ENCODE measurements around the gene HERC6. TPM values are rescaled to one million over a fixed set of nuclear protein-coding genes. Genes with fewer than 3 reads are reported as not detected.
"Not testable (repeated sequence)": the region's sequence is repeated elsewhere in the genome, so short reads cannot be mapped to it uniquely, and the experiment has no call there.

The HERC6 gene
- total RNA-seq, 1 experiment from 2014 or later, result 22.0 TPM

- Mint-ChIP-seq H3K36me3 (ENCODE audit: insufficient read depth, unreplicated experiment) (no peaks in the 10 kb centered on the region), H3K4me3 (ENCODE audit: low read depth, unreplicated experiment) (no peak overlapping the region), H3K27me3 (ENCODE audit: unreplicated experiment) (no peaks in the 10 kb centered on the region), H3K27ac (ENCODE audit: unreplicated experiment) (no peak overlapping the region), H3K4me1 (ENCODE audit: low read depth, unreplicated experiment) (no peaks in the 10 kb centered on the region), H3K9me3 (ENCODE audit: low read depth, unreplicated experiment) (no peaks in the 10 kb centered on the region)
- intact Hi-C loops (cut with micrococcal nuclease; ENCODE audit: unreplicated experiment), result no loop called here
- no peak for DNase-seq
- BruUV-seq (replicated peaks), result no TSS peak
- TF ChIP-seq CTCF (IDR thresholded peaks at IDR 0.05; ENCODE audit: unreplicated experiment), result no peak
- CTCF ChIA-PET, result no interaction called here
These were observed 17.9 kb upstream of the HERC6 start for GRCh38 chr4:88360791-88361190.

DNA sequence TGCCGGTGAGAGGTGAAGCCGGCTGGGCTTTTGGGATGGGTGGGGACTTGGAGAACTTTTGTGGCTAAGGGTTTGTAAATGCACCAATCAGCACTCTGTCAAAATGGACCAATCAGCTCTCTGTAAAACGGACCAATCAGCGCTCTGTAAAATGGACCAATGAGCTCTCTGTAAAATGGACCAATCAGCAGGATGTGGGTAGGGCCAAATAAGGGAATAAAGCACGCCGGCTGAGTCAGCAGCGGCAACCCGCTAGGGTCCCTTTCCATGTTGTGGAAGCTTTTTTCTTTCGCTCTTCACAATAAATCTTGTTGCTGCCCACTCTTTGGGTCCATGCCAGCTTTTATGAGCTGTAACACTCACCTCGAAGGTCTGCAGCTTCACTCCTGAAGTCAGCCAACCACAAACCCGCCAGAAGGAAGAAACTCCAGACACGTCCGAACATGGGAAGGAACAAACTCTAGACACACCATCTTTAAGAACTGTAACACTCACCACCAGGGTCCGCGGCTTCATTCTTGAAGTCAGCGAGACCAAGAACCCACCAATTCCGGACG, 17.4 kb upstream of the HERC6 start:
- CTCF ChIA-PET, result interaction anchor here (0.5 kb wide), 1 partner anchor 20 kb away, joined by 3 read pairs; no protein-coding TSS in a partner anchor
- DNase-seq; H3K36me3 Mint-ChIP-seq (ENCODE audit: insufficient read depth, unreplicated experiment); H3K4me3 Mint-ChIP-seq (ENCODE audit: low read depth, unreplicated experiment); H3K27ac Mint-ChIP-seq (ENCODE audit: unreplicated experiment); H3K27me3 Mint-ChIP-seq (ENCODE audit: unreplicated experiment); H3K4me1 Mint-ChIP-seq (ENCODE audit: low read depth, unreplicated experiment); H3K9me3 Mint-ChIP-seq (ENCODE audit: low read depth, unreplicated experiment); BruUV-seq (replicated peaks); intact Hi-C loops (cut with micrococcal nuclease; ENCODE audit: unreplicated experiment): not testable (repeated sequence)

DNA sequence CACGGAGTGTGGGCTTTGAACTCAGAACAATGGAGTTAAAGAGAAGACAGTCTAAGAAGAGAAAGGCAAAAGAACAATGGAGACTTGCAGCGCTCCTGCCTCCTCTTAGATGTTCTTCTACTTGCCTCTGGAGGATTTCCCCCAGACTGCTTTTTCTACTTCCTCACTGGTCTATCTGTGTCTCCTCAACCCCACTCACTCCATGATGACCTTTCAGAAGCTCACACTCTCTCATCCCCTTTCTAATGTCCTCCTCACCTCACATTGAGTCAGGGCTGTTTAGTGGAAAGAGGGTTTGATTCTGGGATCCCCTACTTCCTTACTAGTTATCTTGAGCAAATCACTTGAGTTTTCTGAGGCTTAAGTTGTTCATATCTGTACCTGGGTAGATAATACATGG, 12.2 kb upstream of the HERC6 start:
- Mint-ChIP-seq H3K27ac (ENCODE audit: unreplicated experiment) (no peak overlapping the region), H3K27me3 (ENCODE audit: unreplicated experiment) (no peaks in the 10 kb centered on the region), H3K4me3 (ENCODE audit: low read depth, unreplicated experiment) (no peak overlapping the region), H3K9me3 (ENCODE audit: low read depth, unreplicated experiment) (no peaks in the 10 kb centered on the region), H3K4me1 (ENCODE audit: low read depth, unreplicated experiment) (no peaks in the 10 kb centered on the region), H3K36me3 (ENCODE audit: insufficient read depth, unreplicated experiment) (no peaks in the 10 kb centered on the region)
- BruUV-seq (replicated peaks), result no TSS peak
- CTCF ChIA-PET, result no interaction called here
- intact Hi-C loops (cut with micrococcal nuclease; ENCODE audit: unreplicated experiment), result loop anchor here (5.0 kb wide), 1 partner anchor 149 kb away; no protein-coding TSS in a partner anchor
- DNase-seq, result no peak
- TF ChIP-seq CTCF (IDR thresholded peaks at IDR 0.05; ENCODE audit: unreplicated experiment), result no peak

DNA sequence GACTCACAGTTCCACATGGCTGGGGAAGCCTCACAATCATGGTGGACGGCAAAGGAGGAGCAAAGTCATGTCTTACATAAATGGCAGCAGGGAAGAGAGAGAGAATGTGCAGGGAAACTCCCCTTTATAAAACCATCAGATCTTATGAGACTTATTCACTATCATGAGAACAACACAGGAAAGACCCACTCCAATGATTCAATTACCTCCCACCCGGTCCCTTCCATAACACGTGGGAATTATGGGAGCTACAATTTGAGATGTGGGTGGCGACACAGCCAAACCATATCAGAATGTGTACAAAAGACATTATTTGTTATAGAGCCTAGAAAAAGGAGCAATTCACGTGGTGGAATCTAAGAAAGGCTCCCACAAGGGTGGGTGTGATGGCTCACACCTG, 10.8 kb upstream of the HERC6 start:
- Mint-ChIP-seq H3K9me3 (ENCODE audit: low read depth, unreplicated experiment) (no peaks in the 10 kb centered on the region), H3K36me3 (ENCODE audit: insufficient read depth, unreplicated experiment) (no peaks in the 10 kb centered on the region), H3K27ac (ENCODE audit: unreplicated experiment) (no peak overlapping the region), H3K4me3 (ENCODE audit: low read depth, unreplicated experiment) (no peak overlapping the region), H3K4me1 (ENCODE audit: low read depth, unreplicated experiment) (no peaks in the 10 kb centered on the region), H3K27me3 (ENCODE audit: unreplicated experiment) (no peaks in the 10 kb centered on the region)
- DNase-seq, result no peak
- no peak for TF ChIP-seq CTCF (IDR thresholded peaks at IDR 0.05; ENCODE audit: unreplicated experiment)
- CTCF ChIA-PET, result no interaction called here
- BruUV-seq (replicated peaks), result no TSS peak
- intact Hi-C loops (cut with micrococcal nuclease; ENCODE audit: unreplicated experiment), result loop anchor here (5.0 kb wide), 1 partner anchor 151 kb away; no protein-coding TSS in a partner anchor

GRCh38 chr4:88369180-88369812, 9.4 kb upstream of the HERC6 start:
- DNase-seq, result peak; percentile 19
- H3K9me3 Mint-ChIP-seq (ENCODE audit: low read depth, unreplicated experiment); H3K4me3 Mint-ChIP-seq (ENCODE audit: low read depth, unreplicated experiment); H3K27me3 Mint-ChIP-seq (ENCODE audit: unreplicated experiment); H3K36me3 Mint-ChIP-seq (ENCODE audit: insufficient read depth, unreplicated experiment); BruUV-seq (replicated peaks); H3K27ac Mint-ChIP-seq (ENCODE audit: unreplicated experiment); H3K4me1 Mint-ChIP-seq (ENCODE audit: low read depth, unreplicated experiment): not testable (repeated sequence)
- peak; percentile 65 for TF ChIP-seq CTCF (IDR thresholded peaks at IDR 0.05; ENCODE audit: unreplicated experiment)
- CTCF ChIA-PET, result interaction anchor here (0.7 to 1.2 kb wide), 4 partner anchors 51 to 150 kb away, joined by 3 to 6 read pairs (median 4); partner anchors contain the start of gene HERC5
- intact Hi-C loops (cut with micrococcal nuclease; ENCODE audit: unreplicated experiment), result loop anchor here (5.0 kb wide), 1 partner anchor 152 kb away; no protein-coding TSS in a partner anchor

All from Calu3 (cell line).